Measurements from ENCODE around the gene SCMH1. TPM values are rescaled to one million over a fixed set of nuclear protein-coding genes. Genes with fewer than 3 reads are reported as not detected.

Gene SCMH1
- total and polyA plus RNA-seq, 4 experiments from 2014 or later = 5.3 to 27.3 (median 14.7) TPM

GRCh38 chr1:41240781-41241353, 1.2 kb downstream of the SCMH1 start:
- peak overlapping the region in 1 of 2 donors; percentile 26 for H3K4me3 ChIP-seq (ENCODE audit: low read length in 2 of 2)
- peak in 1 of 5 donors; percentile 4 for DNase-seq
- ChIA-PET POLR2A (ENCODE audit: partially characterized antibody) (interaction anchor here (0.7 to 2.3 kb wide), 4 partner anchors 10 to 261 kb away, joined by 3 to 9 read pairs (median 3); partner anchors contain the start of gene CTPS1), CTCF (ENCODE audit: partially characterized antibody) (interaction anchor here (0.9 to 1.4 kb wide), 2 partner anchors 10 to 237 kb away, joined by 3 to 4 read pairs; no protein-coding TSS in a partner anchor)
- H3K4me3 Mint-ChIP-seq = peak overlapping the region; percentile 84 to 91 (median 89)
- peak overlapping the region; percentile 51 for H3K27ac ChIP-seq (ENCODE audit: low read depth, low read length)
- H3K4me1 Mint-ChIP-seq = peaks cover 15 to 28% (median 20%) of the 10 kb centered on the region in 4 donors
- no peaks in the 10 kb centered on the region for H3K36me3 ChIP-seq (ENCODE audit: insufficient read depth, low read length)
- no peaks in the 10 kb centered on the region for H3K27me3 ChIP-seq (ENCODE audit: insufficient read depth, low read length)
- peaks cover 20% of the 10 kb centered on the region for H3K4me1 ChIP-seq (ENCODE audit: insufficient read depth, low read length)
- H3K27me3 Mint-ChIP-seq = no peaks in the 10 kb centered on the region
- peak overlapping the region; percentile 85 to 95 (median 89) for H3K27ac Mint-ChIP-seq
- no peaks in the 10 kb centered on the region for H3K9me3 Mint-ChIP-seq
- no peaks in the 10 kb centered on the region for H3K9me3 ChIP-seq (ENCODE audit: control insufficient read depth in 1 of 2, low read length in 2 of 2)
- intact Hi-C loops (cut with micrococcal nuclease) = loop anchor here (5.0 kb wide), 3 partner anchors 121 to 379 kb away; partner anchors contain the start of genes CITED4 and FOXO6
- peaks cover 0 to 7% of the 10 kb centered on the region in 2 donors for H3K36me3 Mint-ChIP-seq

GRCh38 chr1:41239988-41240610, 2.0 kb downstream of the SCMH1 start:
- CTCF ChIA-PET (ENCODE audit: partially characterized antibody) = interaction anchor here (0.9 to 1.4 kb wide), 2 partner anchors 10 to 236 kb away, joined by 3 to 4 read pairs; no protein-coding TSS in a partner anchor
- H3K27me3 Mint-ChIP-seq = no peaks in the 10 kb centered on the region
- no peaks in the 10 kb centered on the region for H3K27me3 ChIP-seq (ENCODE audit: insufficient read depth, low read length)
- no peak overlapping the region for H3K27ac ChIP-seq (ENCODE audit: low read depth, low read length)
- intact Hi-C loops (cut with micrococcal nuclease) = loop anchor here (5.0 kb wide), 3 partner anchors 122 to 378 kb away; partner anchors contain the start of genes CITED4 and FOXO6
- peak overlapping the region; percentile 12 to 90 (median 87) for H3K4me3 Mint-ChIP-seq
- H3K4me1 Mint-ChIP-seq = peaks cover 15 to 28% (median 20%) of the 10 kb centered on the region in 4 donors
- H3K9me3 ChIP-seq (ENCODE audit: control insufficient read depth in 1 of 2, low read length in 2 of 2) = no peaks in the 10 kb centered on the region
- H3K4me3 ChIP-seq (ENCODE audit: low read length in 2 of 2) = no peak overlapping the region
- peak in 4 of 5 donors; percentile 26 to 36 (median 31) for DNase-seq
- H3K36me3 ChIP-seq (ENCODE audit: insufficient read depth, low read length) = no peaks in the 10 kb centered on the region
- POLR2A ChIA-PET (ENCODE audit: partially characterized antibody) = interaction anchor here (0.7 to 2.3 kb wide), 2 partner anchors 237 to 260 kb away, joined by 3 to 9 read pairs; partner anchors contain the start of gene CTPS1
- peak overlapping the region; percentile 18 to 95 (median 89) for H3K27ac Mint-ChIP-seq
- H3K36me3 Mint-ChIP-seq = peaks cover 0 to 7% of the 10 kb centered on the region in 2 donors
- no peaks in the 10 kb centered on the region for H3K9me3 Mint-ChIP-seq
- H3K4me1 ChIP-seq (ENCODE audit: insufficient read depth, low read length) = peaks cover 20% of the 10 kb centered on the region

- POLR2A ChIA-PET (ENCODE audit: partially characterized antibody) = no interaction called here
- Histone ChIP-seq H3K9me3 (ENCODE audit: control insufficient read depth in 1 of 2, low read length in 2 of 2) (no peaks in the 10 kb centered on the region), H3K27me3 (ENCODE audit: insufficient read depth, low read length) (no peaks in the 10 kb centered on the region), H3K4me3 (ENCODE audit: low read length in 2 of 2) (no peak overlapping the region), H3K27ac (ENCODE audit: low read depth, low read length) (no peak overlapping the region), H3K4me1 (ENCODE audit: insufficient read depth, low read length) (peaks cover 20% of the 10 kb centered on the region), H3K36me3 (ENCODE audit: insufficient read depth, low read length) (no peaks in the 10 kb centered on the region)
- Mint-ChIP-seq H3K9me3 (no peaks in the 10 kb centered on the region), H3K27me3 (no peaks in the 10 kb centered on the region), H3K27ac (no peak overlapping the region), H3K4me3 (no peak overlapping the region), H3K36me3 (peaks cover 0 to 5% of the 10 kb centered on the region in 2 donors), H3K4me1 (peaks cover 18 to 27% (median 21%) of the 10 kb centered on the region in 4 donors)
- DNase-seq = no peak
- intact Hi-C loops (cut with micrococcal nuclease) = no loop called here
- CTCF ChIA-PET (ENCODE audit: partially characterized antibody) = interaction anchor here (1.2 kb wide), 1 partner anchor 235 kb away, joined by 4 read pairs; no protein-coding TSS in a partner anchor
These were observed 3.7 kb downstream of the SCMH1 start for GRCh38 chr1:41238311-41238988.

GRCh38 chr1:41236781-41237180, 5.3 kb downstream of the SCMH1 start:
- Mint-ChIP-seq H3K27me3 (no peaks in the 10 kb centered on the region), H3K9me3 (no peaks in the 10 kb centered on the region), H3K36me3 (peaks cover 0 to 4% of the 10 kb centered on the region in 2 donors), H3K4me3 (no peak overlapping the region), H3K27ac (no peak overlapping the region), H3K4me1 (peaks cover 13 to 20% (median 16%) of the 10 kb centered on the region in 4 donors)
- intact Hi-C loops (cut with micrococcal nuclease) = no loop called here
- no peaks in the 10 kb centered on the region for H3K9me3 ChIP-seq (ENCODE audit: control insufficient read depth in 1 of 2, low read length in 2 of 2)
- no peak for DNase-seq
- ChIA-PET CTCF (ENCODE audit: partially characterized antibody) (no interaction called here), POLR2A (ENCODE audit: partially characterized antibody) (no interaction called here)
- no peak overlapping the region for H3K27ac ChIP-seq (ENCODE audit: low read depth, low read length)
- H3K36me3 ChIP-seq (ENCODE audit: insufficient read depth, low read length) = no peaks in the 10 kb centered on the region
- no peak overlapping the region for H3K4me3 ChIP-seq (ENCODE audit: low read length in 2 of 2)
- H3K4me1 ChIP-seq (ENCODE audit: insufficient read depth, low read length) = peaks cover 14% of the 10 kb centered on the region
- no peaks in the 10 kb centered on the region for H3K27me3 ChIP-seq (ENCODE audit: insufficient read depth, low read length)

- Mint-ChIP-seq H3K4me1 (peaks cover 11 to 19% (median 15%) of the 10 kb centered on the region in 4 donors), H3K9me3 (no peaks in the 10 kb centered on the region), H3K27ac (no peak overlapping the region), H3K27me3 (no peaks in the 10 kb centered on the region), H3K36me3 (peaks cover 0 to 3% of the 10 kb centered on the region in 2 donors), H3K4me3 (no peak overlapping the region)
- DNase-seq = no peak
- ChIA-PET CTCF (ENCODE audit: partially characterized antibody) (no interaction called here), POLR2A (ENCODE audit: partially characterized antibody) (no interaction called here)
- Histone ChIP-seq H3K9me3 (ENCODE audit: control insufficient read depth in 1 of 2, low read length in 2 of 2) (no peaks in the 10 kb centered on the region), H3K4me1 (ENCODE audit: insufficient read depth, low read length) (peaks cover 11% of the 10 kb centered on the region), H3K27me3 (ENCODE audit: insufficient read depth, low read length) (no peaks in the 10 kb centered on the region), H3K4me3 (ENCODE audit: low read length in 2 of 2) (no peak overlapping the region), H3K36me3 (ENCODE audit: insufficient read depth, low read length) (no peaks in the 10 kb centered on the region), H3K27ac (ENCODE audit: low read depth, low read length) (no peak overlapping the region)
- intact Hi-C loops (cut with micrococcal nuclease) = no loop called here
These were observed 6.2 kb downstream of the SCMH1 start for GRCh38 chr1:41235893-41236292.

GRCh38 chr1:41233708-41234107, 8.4 kb downstream of the SCMH1 start:
- no peaks in the 10 kb centered on the region for H3K27me3 ChIP-seq (ENCODE audit: insufficient read depth, low read length)
- CTCF ChIA-PET (ENCODE audit: partially characterized antibody) = no interaction called here
- H3K4me1 Mint-ChIP-seq = peaks cover 0 to 13% (median 8%) of the 10 kb centered on the region in 4 donors
- no peak overlapping the region for H3K27ac Mint-ChIP-seq
- H3K27me3 Mint-ChIP-seq = no peaks in the 10 kb centered on the region
- no peaks in the 10 kb centered on the region for H3K9me3 ChIP-seq (ENCODE audit: control insufficient read depth in 1 of 2, low read length in 2 of 2)
- no peaks in the 10 kb centered on the region for H3K4me1 ChIP-seq (ENCODE audit: insufficient read depth, low read length)
- no peak overlapping the region for H3K4me3 Mint-ChIP-seq
- H3K36me3 ChIP-seq (ENCODE audit: insufficient read depth, low read length) = no peaks in the 10 kb centered on the region
- POLR2A ChIA-PET (ENCODE audit: partially characterized antibody) = no interaction called here
- DNase-seq = no peak
- no peaks in the 10 kb centered on the region for H3K9me3 Mint-ChIP-seq
- H3K4me3 ChIP-seq (ENCODE audit: low read length in 2 of 2) = no peak overlapping the region
- H3K36me3 Mint-ChIP-seq = peaks cover 0 to 7% of the 10 kb centered on the region in 2 donors
- intact Hi-C loops (cut with micrococcal nuclease) = no loop called here
- H3K27ac ChIP-seq (ENCODE audit: low read depth, low read length) = no peak overlapping the region

GRCh38 chr1:41232305-41232704, 9.8 kb downstream of the SCMH1 start:
- Mint-ChIP-seq H3K36me3 (peaks cover 0 to 11% of the 10 kb centered on the region in 2 donors), H3K27ac (no peak overlapping the region), H3K4me1 (peaks cover 0 to 15% (median 11%) of the 10 kb centered on the region in 4 donors), H3K27me3 (no peaks in the 10 kb centered on the region), H3K4me3 (no peak overlapping the region), H3K9me3 (no peaks in the 10 kb centered on the region)
- Histone ChIP-seq H3K9me3 (ENCODE audit: control insufficient read depth in 1 of 2, low read length in 2 of 2) (no peaks in the 10 kb centered on the region), H3K4me3 (ENCODE audit: low read length in 2 of 2) (no peak overlapping the region), H3K36me3 (ENCODE audit: insufficient read depth, low read length) (no peaks in the 10 kb centered on the region), H3K27me3 (ENCODE audit: insufficient read depth, low read length) (no peaks in the 10 kb centered on the region), H3K4me1 (ENCODE audit: insufficient read depth, low read length) (no peaks in the 10 kb centered on the region), H3K27ac (ENCODE audit: low read depth, low read length) (no peak overlapping the region)
- ChIA-PET CTCF (ENCODE audit: partially characterized antibody) (no interaction called here), POLR2A (ENCODE audit: partially characterized antibody) (no interaction called here)
- intact Hi-C loops (cut with micrococcal nuclease) = no loop called here
- no peak for DNase-seq
